Measurements from ENCODE around the gene TTC28.
A peak's percentile ranks its signal among the peaks of the same experiment; 100 is the strongest.
"Not testable (repeated sequence)": the region's sequence is repeated elsewhere in the genome, so short reads cannot be mapped to it uniquely, and the experiment has no call there.

Gene TTC28

DNA sequence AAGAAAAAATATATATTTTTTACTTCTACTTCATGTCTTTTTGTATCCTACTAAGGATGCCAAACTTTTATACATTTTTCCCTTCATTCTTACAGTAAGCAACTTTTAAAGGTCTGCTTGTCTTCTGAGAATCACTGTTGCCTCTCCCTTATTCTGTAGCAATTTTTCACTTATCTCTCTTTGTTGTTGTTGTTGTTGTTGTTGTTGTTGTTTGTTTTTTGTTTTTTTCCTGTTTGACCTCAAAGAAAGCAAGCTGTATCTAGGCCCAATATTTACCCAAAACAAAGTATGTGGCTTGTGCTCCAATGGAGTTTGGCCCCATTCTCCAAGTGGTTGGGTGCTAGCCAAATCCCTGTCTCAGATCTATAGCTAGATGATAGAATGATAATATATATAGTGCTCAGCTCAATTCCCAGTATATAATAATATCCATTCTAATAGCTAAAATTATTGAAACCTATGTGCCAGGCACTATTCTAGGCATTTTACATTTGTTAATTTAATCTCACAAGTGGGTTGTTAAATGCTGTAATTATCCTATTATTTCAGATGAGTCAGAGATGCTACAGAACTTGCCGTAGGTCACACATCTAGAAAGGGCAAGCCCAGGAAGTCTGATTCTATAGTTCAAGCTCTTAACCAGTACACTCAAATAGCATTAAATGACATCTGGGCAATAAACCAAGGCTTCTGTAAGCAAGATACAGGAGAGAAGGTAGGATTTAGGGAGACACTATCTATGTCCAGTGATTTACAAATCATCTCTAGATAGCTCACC is 555.5 kb downstream of the TTC28 start:
- no peak for DNase-seq

DNA sequence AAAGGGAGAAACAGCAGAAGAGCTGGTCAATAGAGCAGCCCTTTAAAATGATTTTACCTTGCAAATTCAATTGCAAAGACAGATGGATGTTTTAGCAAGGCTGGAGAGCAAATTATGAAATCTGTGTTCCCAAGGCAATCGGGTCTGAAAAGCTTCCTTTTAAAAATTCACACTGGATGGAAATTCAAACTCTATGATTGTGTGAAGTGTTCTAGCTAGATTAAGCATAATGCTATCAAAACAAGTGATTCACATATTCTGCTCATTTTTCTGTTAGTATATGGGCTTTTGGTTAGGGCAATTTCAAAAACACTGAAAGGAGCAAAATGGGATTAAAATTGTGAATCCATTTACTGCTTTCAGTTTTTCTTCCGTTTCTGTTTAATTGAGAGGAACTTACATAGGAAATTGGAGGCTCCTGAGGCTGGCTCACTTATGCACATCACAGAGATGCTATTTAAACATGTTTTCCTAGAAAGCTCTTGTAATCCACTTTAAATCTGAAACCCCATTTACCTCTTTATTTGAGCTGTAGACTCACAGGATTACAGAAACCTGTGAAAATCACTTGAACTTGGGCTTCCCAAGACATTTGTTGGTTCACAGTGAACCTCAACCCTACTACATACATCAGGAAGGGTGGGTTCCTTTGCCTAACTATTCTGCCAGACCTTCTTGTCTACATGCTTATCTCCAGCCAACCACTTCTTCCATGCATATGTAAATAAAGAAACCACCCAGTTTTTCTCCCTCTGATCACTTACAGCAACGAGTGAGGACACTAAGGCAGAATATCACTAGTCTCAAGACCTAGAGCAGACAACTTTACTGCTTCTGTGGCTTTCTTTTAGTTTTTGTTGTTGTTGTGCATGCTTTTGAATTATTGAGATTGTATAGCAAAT is 558.7 kb downstream of the TTC28 start:
- DNase-seq = no peak

DNA sequence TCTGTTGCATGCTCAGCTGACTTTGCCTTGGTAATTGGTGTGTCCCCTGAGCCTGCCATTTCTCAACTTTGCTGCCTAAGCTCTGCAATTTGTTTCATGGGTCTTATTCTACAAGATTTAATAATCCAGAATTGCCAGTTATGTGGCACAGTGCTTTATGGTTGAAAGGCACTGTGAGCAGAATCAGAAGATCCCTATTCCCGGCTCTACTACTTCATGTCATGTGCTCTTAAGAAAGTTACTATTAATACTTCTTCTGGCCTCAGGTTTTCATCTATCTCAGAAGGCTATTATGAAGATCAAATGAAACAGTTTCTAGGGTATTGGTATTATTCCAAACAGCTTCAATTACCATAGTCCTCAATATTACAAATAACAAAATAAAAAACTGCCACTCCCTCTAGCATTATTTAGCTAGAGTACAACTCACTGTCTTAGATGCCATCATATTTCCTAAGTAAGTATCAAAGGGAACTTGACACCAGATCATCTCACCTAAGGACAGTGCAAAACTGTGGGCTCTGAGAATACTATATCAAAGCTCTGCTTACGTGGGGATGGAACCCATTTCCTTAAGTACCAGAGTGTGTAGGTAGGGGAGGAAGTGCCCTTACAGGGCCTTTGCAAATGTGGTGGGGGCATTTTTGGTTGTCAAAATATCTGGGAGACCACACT is 560.5 kb downstream of the TTC28 start:
- DNase-seq = no peak

DNA sequence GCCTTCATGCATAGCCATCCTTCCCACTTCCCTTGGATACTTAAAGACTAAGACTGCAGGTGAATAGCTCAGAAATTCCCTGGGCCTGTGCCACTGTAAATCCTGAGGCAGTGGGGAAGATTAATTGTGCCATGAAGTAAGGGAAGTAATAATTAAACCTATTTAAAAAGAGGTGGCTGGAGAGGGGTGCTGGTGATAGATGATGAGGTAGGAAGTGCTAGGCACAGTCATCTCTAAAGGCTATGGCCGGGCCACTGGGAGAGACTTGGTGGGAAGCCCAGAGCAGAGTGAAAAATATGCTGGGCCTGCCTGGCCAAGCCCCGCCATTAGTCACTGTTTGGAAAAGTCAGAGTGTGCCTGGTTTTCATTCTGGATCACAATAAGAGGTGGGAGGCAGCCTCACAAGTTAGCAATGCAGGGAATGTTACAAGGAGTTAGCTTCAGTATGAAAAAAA is 563.4 kb downstream of the TTC28 start:
- no peak for DNase-seq

DNA sequence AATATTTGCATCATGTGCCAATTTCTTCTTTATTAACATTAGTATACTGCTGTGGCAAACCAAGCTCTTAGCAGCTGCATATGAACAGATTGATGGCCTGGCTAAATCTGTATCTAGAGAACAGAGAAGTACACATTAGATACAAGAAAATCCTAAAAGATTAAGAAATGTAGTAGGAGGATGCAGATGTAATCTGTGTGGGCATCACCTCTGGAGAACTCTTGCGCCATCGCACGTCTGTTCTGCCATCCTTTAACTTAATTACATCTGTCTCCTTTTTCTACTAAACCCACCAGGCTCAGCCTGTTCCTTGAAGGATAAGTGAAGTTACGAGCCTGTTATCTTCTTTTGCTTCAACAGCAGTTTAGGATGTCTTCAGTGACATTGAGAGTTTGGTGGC is 564.2 kb downstream of the TTC28 start:
- DNase-seq = no peak

DNA sequence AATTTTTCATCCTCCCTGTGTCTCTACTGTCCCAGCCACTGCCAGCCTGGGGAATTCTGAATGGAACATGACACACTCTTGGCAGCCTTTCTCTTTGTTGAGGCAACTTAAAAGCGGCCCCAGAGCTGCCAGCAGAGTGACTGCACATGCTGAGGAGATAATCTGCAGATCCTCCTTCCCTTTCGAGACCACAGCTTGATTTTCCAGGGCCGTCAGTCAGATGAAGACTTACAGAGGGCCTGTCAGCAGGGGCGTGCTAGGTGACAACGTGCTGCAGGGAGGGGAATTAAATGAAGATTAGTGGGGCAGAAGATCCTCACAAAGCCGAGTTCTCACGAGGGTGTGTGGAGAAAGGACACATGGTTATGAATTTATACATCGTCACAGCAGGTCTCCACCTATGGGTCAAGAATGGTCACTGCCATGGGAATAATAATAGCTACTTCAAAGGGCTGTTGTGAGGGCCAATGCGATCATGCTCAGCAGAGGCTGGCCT is 567.0 kb downstream of the TTC28 start:
- DNase-seq = peak; percentile 1 to 32

DNA sequence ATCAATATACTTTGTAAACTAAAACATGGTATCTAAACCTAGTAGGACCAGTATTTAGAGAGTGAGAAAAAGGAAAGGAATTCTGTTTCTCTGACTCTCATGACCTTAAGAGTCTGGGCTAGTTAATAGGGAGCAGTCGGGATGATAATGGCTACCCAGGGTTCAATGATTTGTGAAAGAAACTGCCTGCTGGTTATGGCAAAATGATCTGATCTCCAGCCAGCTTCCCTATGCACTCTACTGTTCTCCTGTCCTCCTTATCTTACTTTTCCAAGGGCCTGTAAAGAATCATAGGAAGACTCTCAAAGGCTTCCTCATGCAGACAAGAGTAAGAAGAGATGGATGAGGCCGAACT is 567.5 kb downstream of the TTC28 start:
- DNase-seq = no peak

DNA sequence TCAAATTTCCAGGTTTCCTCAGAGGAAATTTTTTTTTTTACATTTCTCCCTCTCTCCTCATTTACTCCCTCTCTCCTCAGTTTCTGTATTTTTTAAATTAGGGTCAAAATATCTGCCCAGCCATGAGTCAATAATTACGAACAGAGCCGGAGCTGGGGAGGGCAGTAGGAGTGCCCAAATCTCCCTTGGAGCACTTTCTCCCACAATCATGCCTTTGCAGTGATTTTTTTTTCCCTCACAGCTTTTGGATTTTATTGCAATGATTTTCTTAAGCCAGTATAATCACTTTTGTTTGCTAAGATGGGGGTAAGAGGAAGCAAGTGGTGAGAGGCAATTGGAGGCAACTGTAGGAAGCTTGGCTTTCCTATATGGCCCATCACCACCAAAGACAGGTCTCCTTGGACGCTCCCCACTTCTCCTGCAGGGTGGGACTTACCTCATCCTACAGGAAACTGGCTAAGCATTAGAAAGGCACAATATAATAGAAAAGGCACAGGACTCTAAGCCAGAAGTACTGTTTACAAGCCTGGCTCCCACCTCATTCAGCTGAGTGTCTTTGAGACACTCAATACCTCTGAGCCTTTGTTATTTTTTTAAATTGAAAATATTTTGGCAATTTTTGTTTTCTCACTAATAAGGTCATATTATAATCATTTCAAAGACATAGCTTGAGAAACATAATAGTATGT is 568.0 kb downstream of the TTC28 start:
- no peak for DNase-seq

DNA sequence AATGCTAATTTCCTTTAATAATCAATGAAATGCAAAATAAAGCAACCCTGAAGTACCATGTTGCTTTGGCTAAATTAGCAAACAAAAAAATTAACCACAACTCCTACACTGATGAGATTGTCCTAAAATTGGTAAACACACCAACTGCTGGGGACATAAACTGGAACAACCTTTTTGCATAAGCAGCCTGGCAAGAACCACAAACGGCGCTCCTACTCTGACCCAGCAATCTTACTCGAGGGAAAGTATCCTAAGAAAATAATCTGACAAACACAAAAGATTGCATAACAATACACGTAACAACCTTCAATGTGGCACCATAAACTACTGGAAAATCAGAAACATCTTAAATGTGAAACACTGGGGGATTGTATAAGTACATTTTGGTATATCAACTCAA is 570.8 kb downstream of the TTC28 start:
- DNase-seq = no peak

DNA sequence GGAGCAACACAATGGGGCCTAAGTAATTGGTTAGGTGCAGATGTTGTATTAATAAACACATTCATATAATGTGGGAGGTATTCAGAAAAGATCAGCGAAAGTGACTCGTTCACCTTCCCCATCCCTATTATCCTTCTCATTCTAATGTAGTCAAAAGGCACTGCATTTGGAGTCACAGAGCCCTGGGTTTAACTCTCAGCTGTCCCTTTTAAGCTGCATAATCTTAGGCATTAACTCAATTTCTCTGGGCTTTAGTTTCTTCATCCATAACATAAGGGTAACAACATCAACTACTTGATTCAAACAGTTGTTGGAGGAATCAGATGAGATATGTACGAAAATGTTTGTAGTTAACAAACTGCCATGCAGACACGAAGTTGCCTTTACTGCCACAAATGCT is 573.0 kb downstream of the TTC28 start:
- DNase-seq = no peak

DNA sequence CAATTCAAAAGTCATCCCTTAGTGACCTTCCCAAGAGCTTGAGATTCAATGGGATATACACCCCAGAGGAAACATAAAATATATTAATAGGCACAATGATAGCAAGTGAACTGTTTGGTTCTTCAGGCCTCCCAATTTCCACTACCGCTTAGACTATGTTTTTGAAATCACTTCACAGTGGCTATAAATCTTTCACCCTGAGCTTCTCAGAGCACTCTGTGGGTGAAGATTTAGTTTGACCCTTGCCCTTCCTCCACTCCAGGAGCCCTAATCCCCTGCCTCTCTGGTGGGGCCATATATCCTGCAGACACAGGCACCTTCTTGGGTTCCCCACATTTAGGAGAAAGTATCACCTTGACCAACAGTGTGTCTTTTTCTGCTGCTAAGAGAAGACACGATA is 573.7 kb downstream of the TTC28 start:
- no peak for DNase-seq

DNA sequence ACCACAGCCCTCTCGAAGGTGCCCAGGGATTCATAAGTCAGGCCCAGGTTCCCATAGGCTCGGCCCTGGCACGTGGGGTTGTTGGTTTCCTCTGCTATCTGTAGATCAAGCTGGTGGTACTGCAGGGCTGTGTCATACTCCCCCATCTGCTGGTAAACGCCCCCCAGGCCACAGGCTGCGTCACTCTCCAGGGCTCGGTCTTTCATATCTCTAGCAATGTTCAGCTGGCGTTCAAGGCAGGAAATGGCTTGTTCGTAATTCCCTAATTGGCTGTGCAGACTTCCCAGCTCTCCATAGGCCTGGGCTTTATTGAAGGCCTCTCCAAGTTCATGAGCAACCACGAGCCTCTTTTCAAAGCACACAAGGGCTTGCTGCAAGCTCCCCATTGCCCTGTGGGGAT is 574.2 kb downstream of the TTC28 start:
- DNase-seq = no peak

DNA sequence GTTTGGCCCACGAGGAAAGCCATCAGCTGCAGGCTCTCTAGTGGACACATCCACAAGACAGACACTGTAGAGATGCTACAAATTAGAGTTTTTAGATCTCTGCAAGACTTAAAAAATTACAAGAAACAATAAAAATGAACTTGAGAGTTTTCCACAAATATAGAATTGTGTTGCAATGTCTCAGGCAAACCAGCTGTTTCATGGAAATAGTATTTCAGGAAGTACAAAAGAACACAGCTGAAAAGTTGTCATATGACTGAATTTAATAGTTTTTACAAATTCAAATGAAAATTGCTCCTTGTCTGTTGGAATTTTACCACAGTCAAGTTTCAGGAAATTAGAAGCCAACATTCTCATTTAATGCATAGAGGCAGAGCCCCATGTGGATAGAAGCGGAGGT is 576.0 kb downstream of the TTC28 start:
- peak; percentile 10 to 25 for DNase-seq

DNA sequence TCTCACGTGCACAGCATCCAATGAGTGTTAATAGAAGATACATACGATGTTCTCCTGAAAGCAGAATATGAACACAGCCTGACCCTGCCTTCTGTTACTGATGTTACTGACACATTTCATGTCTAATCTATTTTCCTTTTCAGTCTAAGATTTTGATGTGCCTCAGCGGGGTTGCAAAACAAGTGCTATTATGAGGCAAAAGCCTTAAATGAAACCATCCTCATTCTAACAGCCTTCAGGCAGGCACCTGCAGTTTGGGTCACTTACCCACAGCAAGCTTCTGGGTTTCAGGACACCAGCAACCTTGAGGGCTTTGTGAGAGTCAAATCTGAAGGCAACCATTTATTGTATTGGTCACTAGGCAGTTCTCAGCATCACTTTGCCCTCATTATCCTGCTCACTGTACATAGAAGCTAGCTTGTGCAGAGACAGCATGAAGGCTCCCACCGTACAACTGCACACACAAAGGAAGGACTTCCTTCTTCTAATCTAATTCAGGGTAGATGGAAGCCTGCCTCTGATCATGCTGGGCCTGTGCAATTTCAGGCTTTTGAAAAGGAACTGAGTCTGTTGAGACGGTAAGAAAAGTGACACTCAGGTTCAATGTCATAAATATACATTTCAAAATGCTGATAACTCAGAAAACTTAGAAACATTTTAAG is 577.4 kb downstream of the TTC28 start:
- DNase-seq = peak; percentile 1 to 9

DNA sequence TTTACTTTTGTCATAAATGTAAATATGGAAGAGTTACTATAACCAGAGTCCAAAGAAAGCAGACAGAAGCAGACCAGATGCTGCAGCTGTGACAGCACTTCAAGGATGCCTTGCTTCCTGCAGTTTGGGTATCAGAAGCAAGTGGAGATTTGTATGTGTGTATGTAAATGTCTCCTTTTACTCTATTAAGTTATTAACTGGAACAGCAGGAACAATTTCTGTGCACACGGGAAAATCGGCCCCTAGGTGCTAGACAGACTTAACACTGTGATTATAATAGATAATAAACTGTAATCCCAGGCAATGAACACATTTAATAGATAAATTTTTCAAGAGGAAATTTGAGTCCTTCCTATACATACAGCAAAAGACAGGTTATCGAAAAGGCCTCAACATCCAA is 582.0 kb downstream of the TTC28 start:
- no peak for DNase-seq

DNA sequence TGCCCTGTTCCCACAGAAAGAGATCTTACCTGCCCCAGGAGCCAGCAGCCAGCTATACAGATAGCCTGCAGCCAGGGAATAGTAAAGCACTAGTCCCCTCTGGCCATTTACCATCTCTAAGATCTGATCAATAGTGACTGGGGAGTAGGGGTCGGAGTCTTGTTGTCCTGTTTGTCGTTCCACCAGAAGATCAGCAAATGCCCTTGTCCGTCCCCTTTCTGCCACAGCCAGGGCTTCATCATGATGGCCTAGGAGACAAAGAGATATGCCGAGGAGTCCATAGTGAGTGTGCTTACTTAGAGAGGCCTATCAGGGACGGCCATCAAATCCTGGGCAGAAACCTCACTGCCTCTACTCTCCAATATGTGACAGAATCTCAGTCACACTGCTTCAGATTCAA is 583.5 kb downstream of the TTC28 start:
- DNase-seq = no peak

DNA sequence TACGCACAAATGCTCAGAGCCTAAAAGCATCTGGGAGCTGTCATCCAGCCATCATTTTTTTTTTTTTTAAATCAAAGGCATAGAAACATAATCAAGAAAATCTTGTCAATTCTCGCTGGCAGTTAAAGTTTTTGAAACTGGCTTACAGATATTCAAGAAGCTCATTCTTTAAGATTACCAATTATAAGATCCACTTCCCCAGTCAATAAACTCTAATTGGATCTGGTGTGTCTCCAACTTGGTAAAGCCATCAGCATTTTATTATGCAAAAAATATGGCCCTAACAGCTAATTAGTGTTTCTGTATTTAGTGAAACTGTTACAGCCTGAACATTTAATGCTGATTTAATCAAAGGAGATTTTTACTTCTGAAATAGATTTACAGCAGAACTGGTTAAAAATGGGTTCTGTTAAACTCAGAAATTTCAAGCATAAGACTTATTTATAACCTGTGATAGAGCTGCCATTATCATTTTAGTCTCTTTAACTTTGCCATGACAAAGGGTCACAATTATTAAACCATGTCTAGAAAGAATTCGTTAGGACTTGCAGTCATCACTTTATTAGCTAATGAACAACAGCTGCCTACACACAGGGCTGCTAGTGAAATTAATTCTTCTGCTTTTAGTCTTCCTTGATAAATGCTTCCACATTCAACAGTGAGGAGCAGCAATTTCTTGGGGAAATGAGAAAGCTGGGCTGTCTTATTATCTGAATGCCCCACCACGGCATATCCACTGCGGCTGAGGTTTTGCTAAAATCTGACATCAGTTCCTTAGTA is 584.1 kb downstream of the TTC28 start:
- no peak for DNase-seq

DNA sequence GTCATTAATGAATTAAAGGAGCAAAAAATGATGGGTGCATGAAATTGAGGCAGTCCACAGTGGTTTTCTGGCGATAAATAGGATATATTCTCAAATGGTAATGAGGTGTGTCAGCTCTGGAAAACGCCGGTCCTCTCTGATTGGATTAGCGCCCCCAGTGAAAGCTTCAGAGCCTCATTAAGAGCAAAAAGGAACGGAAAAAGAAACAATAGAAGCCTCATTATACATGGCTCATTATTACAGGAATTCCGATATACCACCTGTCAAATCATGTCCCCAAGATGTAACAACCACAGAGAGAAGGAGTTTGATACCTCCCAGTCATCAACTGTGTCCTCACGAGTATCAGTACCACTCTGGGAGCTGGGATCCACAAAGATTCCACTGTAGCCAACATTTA is 584.9 kb downstream of the TTC28 start:
- DNase-seq = no peak

DNA sequence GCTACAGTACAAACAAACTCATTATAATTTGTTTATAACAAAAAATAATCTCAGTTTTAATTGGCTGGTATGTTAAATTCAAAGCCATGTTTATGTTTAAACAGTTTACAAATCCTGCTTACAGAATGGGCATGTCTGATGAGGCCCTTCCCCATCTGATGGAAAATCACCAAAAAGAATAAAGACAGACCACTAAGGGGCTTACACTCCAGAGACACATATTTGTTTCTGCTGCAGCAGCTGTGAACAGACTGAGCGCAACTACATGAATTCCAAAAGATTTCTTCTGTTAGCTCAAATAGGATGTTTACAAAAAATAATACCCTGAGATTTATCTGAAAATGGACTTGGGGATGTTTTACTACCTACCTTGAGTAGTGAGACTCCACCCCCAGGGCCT is 585.9 kb downstream of the TTC28 start:
- no peak for DNase-seq

DNA sequence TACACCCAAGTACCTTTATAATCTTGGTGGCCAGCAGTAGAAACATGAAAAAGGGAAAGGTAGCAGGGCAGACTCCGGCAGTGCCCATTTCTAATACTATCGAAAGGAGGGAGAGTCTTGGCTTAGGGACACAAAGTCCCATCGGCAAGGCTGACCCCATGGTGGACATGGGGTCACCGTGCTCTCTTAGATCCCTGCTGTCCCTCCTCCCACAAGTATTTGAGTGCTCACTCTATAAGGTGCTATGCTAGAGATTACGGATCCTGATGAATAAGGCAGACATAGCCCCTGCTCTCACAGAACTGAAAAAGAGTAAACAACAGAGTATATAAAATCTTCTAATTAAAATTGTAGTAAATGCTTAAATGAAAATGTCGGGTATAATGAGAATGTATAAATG is 588.2 kb downstream of the TTC28 start:
- DNase-seq = no peak

DNA sequence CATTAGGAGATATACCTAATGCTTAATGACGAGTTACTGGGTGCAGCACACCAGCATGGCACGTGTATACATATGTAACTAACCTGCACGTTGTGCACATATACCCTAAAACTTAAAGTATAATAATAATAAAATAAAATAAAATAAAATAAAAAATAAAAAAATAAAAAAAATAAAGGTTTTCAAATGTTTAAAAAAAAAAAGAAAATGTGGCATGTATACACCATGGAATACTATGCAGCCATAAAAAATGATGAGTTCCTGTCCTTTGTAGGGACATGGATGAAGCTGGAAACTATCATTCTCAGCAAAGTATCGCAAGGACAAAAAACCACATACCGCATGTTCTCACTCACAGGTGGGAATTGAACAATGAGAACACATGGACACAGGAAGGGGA is 590.1 kb downstream of the TTC28 start:
- DNase-seq = not testable (repeated sequence)

DNA sequence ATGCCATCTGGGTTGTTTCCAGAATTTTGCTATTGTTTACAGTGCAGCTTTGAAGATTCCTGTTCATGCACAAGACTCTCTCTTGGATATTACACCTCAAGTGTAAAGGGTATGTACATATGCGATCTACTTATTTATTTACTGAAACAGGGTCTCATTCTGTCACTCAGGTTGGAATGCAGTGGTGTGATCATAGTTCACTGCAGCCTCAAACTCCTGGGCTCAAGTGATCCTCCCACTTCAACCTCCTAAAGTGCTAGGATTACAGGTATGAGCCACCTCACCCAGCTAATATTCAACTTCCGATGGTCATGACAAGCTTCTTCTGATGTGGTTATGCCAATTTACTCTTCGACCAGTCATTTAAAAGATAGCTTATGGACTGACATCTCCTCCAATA is 602.5 kb downstream of the TTC28 start:
- DNase-seq = no peak

All from inflammatory macrophage treated with lipopolysaccharide for 1 hour (primary cell).